ENCODE measurements around the gene TCAF1.

Gene TCAF1

GRCh38 chr7:143910473-143911248 lies 8.7 kb upstream of the TCAF1 start:
- no peak for TF ChIP-seq CTCF (IDR thresholded peaks at IDR 0.05; ENCODE audit: control insufficient read depth, insufficient read depth, low read depth, low read length, missing control alignments)
- no peak for DNase-seq (ENCODE audit: low read depth)
- H3K4me3 ChIP-seq (ENCODE audit: control insufficient read depth, low read depth, low read length): no peak overlapping the region

DNA sequence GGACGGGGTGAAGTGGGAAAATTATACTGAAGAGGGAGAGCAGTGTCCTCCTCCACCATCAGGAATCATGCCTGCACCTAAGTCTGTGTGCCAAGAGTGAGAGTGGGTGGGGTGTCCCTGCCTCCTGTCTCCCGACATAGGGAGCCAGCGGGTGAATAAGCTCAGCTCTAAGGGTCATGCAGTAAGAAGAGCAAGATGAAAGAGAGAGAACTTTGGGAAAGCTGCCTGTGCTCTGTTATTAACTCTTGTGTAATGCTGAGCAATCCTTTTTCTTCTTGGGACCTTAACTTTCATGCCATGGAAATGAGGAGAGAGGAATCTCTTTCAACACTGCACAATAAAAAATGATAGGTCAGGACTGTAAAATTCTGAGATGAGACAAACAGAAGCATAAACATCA lies 7.9 kb upstream of the TCAF1 start:
- no peak overlapping the region for H3K4me3 ChIP-seq (ENCODE audit: control insufficient read depth, low read depth, low read length)
- no peak for TF ChIP-seq CTCF (IDR thresholded peaks at IDR 0.05; ENCODE audit: control insufficient read depth, insufficient read depth, low read depth, low read length, missing control alignments)
- peak; percentile 8 for DNase-seq (ENCODE audit: low read depth)

DNA sequence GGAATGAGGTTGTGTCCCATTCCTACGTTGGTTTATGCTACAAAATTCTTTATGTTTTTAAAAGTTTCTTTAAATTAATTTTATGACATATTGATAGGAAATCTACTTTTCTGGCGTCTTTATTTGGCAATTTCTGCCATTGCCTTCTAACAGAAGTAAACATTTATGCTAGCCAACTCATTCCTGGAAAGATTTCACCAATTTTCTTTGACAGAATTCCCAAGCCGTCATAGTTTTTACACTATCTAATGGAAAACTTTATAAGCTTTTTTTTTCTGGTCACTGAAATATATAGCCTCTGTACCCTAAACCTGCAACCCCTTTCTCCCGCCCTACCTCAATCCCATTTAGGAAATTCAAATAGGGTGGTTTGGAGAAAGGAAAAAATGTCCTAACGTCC lies 6.1 kb upstream of the TCAF1 start:
- TF ChIP-seq CTCF (IDR thresholded peaks at IDR 0.05; ENCODE audit: control insufficient read depth, insufficient read depth, low read depth, low read length, missing control alignments): no peak
- DNase-seq (ENCODE audit: low read depth): no peak

DNA sequence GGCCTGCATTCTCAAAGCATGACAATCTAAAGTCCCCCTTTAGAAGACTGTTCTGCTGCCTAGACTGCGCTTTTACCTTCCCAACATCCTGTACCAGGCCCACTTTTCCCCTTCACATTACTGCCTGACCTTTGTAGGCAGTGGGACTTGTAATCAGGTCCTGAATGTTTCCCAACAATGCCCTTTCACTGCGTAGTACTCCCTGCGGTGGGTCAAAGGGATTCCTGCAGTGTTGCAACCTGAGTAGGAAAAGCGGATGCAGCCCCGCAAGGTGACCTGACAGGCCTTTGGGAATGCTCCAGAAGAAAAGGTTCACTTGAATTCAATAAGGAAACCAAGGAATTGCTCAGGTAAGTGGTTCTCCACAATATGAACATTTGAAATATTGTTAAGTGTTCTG lies 4.9 kb upstream of the TCAF1 start:
- TF ChIP-seq CTCF (IDR thresholded peaks at IDR 0.05; ENCODE audit: control insufficient read depth, insufficient read depth, low read depth, low read length, missing control alignments): no peak
- DNase-seq (ENCODE audit: low read depth): no peak
- H3K4me3 ChIP-seq (ENCODE audit: control insufficient read depth, low read depth, low read length): no peak overlapping the region

More for the DNA sequence above, 6.1 kb upstream of the TCAF1 start:
- no peak overlapping the region for H3K4me3 ChIP-seq (ENCODE audit: control insufficient read depth, low read depth, low read length)

- no peak overlapping the region for H3K4me3 ChIP-seq (ENCODE audit: control insufficient read depth, low read depth, low read length)
- no peak for TF ChIP-seq CTCF (IDR thresholded peaks at IDR 0.05; ENCODE audit: control insufficient read depth, insufficient read depth, low read depth, low read length, missing control alignments)
- DNase-seq (ENCODE audit: low read depth): no peak
Measured at GRCh38 chr7:143906151-143906550, 4.2 kb upstream of the TCAF1 start.

- no peak for TF ChIP-seq CTCF (IDR thresholded peaks at IDR 0.05; ENCODE audit: control insufficient read depth, insufficient read depth, low read depth, low read length, missing control alignments)
- H3K4me3 ChIP-seq (ENCODE audit: control insufficient read depth, low read depth, low read length): no peak overlapping the region
- DNase-seq (ENCODE audit: low read depth): no peak
Measured at GRCh38 chr7:143905509-143905908, 3.5 kb upstream of the TCAF1 start.

Measured in AG09309 (cell line).